H9 (cell line): Measurements from ENCODE around the gene LCE5A. TPM values are rescaled to one million over a fixed set of nuclear protein-coding genes. Genes with fewer than 3 reads are reported as not detected.

Experiments
- DNase-seq: peaks from one replicate; pipeline ENCODE4 v3.0.0-alpha.2; 2017
- H2AFZ ChIP-seq: one replicate; pipeline ENCODE4 v1.6.1; 2013; ENCODE audit warnings: mild to moderate bottlenecking, low read length, control low read depth, moderate library complexity
- H2AK5ac ChIP-seq: 2 replicates; pipeline ENCODE4 v1.6.1; 2013; ENCODE audit warnings: low read length, control low read depth, mixed read lengths; ENCODE audit not compliant: insufficient read length
- H2BK120ac ChIP-seq: one replicate; pipeline ENCODE4 v1.6.1; 2013; ENCODE audit warnings: low read depth, mild to moderate bottlenecking, low read length, control low read depth, inconsistent platforms; ENCODE audit not compliant: poor library complexity, severe bottlenecking
- H2BK12ac ChIP-seq: 2 replicates; pipeline ENCODE4 v1.6.1; 2013; ENCODE audit warnings: low read length, control low read depth, mixed read lengths, low read depth; ENCODE audit not compliant: insufficient read length
- H2BK15ac ChIP-seq: 2 replicates; pipeline ENCODE4 v1.6.1; 2013; ENCODE audit warnings: low read depth, low read length, control low read depth
- H2BK20ac ChIP-seq: one replicate; pipeline ENCODE4 v1.6.1; 2013; ENCODE audit warnings: low read depth, mild to moderate bottlenecking, low read length, control low read depth, inconsistent platforms; ENCODE audit not compliant: poor library complexity, severe bottlenecking
- H2BK5ac ChIP-seq: 2 replicates; pipeline ENCODE4 v1.6.1; 2013; ENCODE audit warnings: low read length, control low read depth, mixed read lengths; ENCODE audit not compliant: insufficient read length
- H3K14ac ChIP-seq: 2 replicates; pipeline ENCODE4 v1.6.1; 2013; ENCODE audit warnings: low read length, control low read depth; ENCODE audit not compliant: insufficient read depth
- H3K18ac ChIP-seq: 2 replicates; pipeline ENCODE4 v1.6.1; 2013; ENCODE audit warnings: low read depth, mild to moderate bottlenecking, mixed read lengths, low read length, control low read depth; ENCODE audit not compliant: insufficient read length
- H3K23ac ChIP-seq: 2 replicates; pipeline ENCODE4 v1.6.1; 2013; ENCODE audit warnings: low read length, control low read depth, mixed read lengths, low read depth; ENCODE audit not compliant: insufficient read length
- H3K23me2 ChIP-seq: 2 replicates; pipeline ENCODE4 v1.6.1; 2013; ENCODE audit warnings: low read depth, mild to moderate bottlenecking, mixed read lengths, low read length, control low read depth; ENCODE audit not compliant: insufficient read length, poor library complexity, severe bottlenecking
- H3K27ac ChIP-seq: 2 replicates; pipeline ENCODE4 v1.5.1; 2013; ENCODE audit warnings: low read length, control low read depth, mixed read lengths, low read depth; ENCODE audit not compliant: insufficient read length
- H3K27me3 ChIP-seq: 2 replicates; pipeline ENCODE4 v1.6.1; 2013; ENCODE audit warnings: low read length, control low read depth, inconsistent platforms; ENCODE audit not compliant: insufficient read depth
- H3K4ac ChIP-seq: 2 replicates; pipeline ENCODE4 v1.6.1; 2013; ENCODE audit warnings: low read depth, mild to moderate bottlenecking, control low read depth, inconsistent platforms, low read length, moderate library complexity
- H3K4me1 ChIP-seq: 2 replicates; pipeline ENCODE4 v1.6.1; 2013; ENCODE audit warnings: low read length, control low read depth, inconsistent platforms; ENCODE audit not compliant: insufficient read depth
- H3K4me2 ChIP-seq: 2 replicates; pipeline ENCODE4 v1.6.1; 2013; ENCODE audit warnings: low read length, control low read depth, mixed read lengths; ENCODE audit not compliant: insufficient read length, insufficient read depth
- H3K56ac ChIP-seq: 2 replicates; pipeline ENCODE4 v1.6.1; 2013; ENCODE audit warnings: low read depth, mild to moderate bottlenecking, mixed read lengths, low read length, control low read depth; ENCODE audit not compliant: insufficient read length
- H3K79me1 ChIP-seq: 2 replicates; pipeline ENCODE4 v1.6.1; 2013; ENCODE audit warnings: low read depth, mild to moderate bottlenecking, moderate library complexity, low read length, control low read depth, inconsistent platforms; ENCODE audit not compliant: insufficient read depth, poor library complexity, severe bottlenecking
- H3K79me2 ChIP-seq: 2 replicates; pipeline ENCODE4 v1.6.1; 2013; ENCODE audit warnings: low read length, control low read depth, inconsistent platforms; ENCODE audit not compliant: insufficient read depth
- H3K9ac ChIP-seq: 2 replicates; pipeline ENCODE4 v1.6.1; 2013; ENCODE audit warnings: low read length, control low read depth, mixed read lengths; ENCODE audit not compliant: insufficient read length; ENCODE audit errors: extremely low read depth
- H3K9me3 ChIP-seq: one replicate; pipeline ENCODE4 v1.6.1; 2013; ENCODE audit warnings: low read depth, low read length, inconsistent platforms; ENCODE audit not compliant: control insufficient read depth
- H3T11ph ChIP-seq: one replicate; pipeline ENCODE4 v1.6.1; 2013; ENCODE audit warnings: mild to moderate bottlenecking, low read length, control low read depth, inconsistent platforms
- H4K20me1 ChIP-seq: one replicate; pipeline ENCODE4 v1.6.1; 2013; ENCODE audit not compliant: control insufficient read depth, insufficient read length, insufficient read depth
- H4K5ac ChIP-seq: 2 replicates; pipeline ENCODE4 v1.6.1; 2013; ENCODE audit warnings: low read depth, mild to moderate bottlenecking, mixed read lengths, low read length, control low read depth; ENCODE audit not compliant: insufficient read length
- H4K8ac ChIP-seq: replicated peaks from 2 replicates; pipeline ENCODE4 v1.6.1; 2013; ENCODE audit warnings: low read length, control low read depth, mixed read lengths, low read depth; ENCODE audit not compliant: insufficient read length
- H4K91ac ChIP-seq: 2 replicates; pipeline ENCODE4 v1.6.1; 2013; ENCODE audit warnings: low read depth, mild to moderate bottlenecking, moderate library complexity, mixed read lengths, low read length, control low read depth; ENCODE audit not compliant: insufficient read length
- H3K27ac Mint-ChIP-seq, 3 experiments: 2 replicates in 2 of 3; 3 replicates in 1 of 3; pipeline ENCODE4 v1.8.0; 2020 to 2021; ENCODE audit warnings: mixed read lengths in 3 of 3, mild to moderate bottlenecking in 1 of 3, moderate library complexity in 1 of 3
- H3K27me3 Mint-ChIP-seq: 2 replicates; pipeline ENCODE4 v1.8.0; 2021; ENCODE audit warnings: low read depth, mild to moderate bottlenecking, moderate library complexity, mixed read lengths
- H3K36me3 Mint-ChIP-seq, 3 experiments: 2 replicates in 2 of 3; 3 replicates in 1 of 3; pipeline ENCODE4 v1.8.0; 2020 to 2021; ENCODE audit warnings: low read depth in 3 of 3, mixed read lengths in 3 of 3; ENCODE audit not compliant: insufficient read depth in 1 of 3
- H3K4me1 Mint-ChIP-seq, 2 experiments: 2 replicates each; pipeline ENCODE4 v1.8.0; 2020; ENCODE audit warnings: mixed read lengths in 2 of 2
- H3K4me3 Mint-ChIP-seq, 2 experiments: 2 replicates in 1 of 2; 3 replicates in 1 of 2; pipeline ENCODE4 v1.8.0; 2020 to 2021; ENCODE audit warnings: mild to moderate bottlenecking in 2 of 2, mixed read lengths in 2 of 2, moderate library complexity in 1 of 2
- H3K9me3 Mint-ChIP-seq, 2 experiments: 2 replicates in 1 of 2; 3 replicates in 1 of 2; pipeline ENCODE4 v1.8.0; 2020; ENCODE audit warnings: mild to moderate bottlenecking in 2 of 2, mixed read lengths in 2 of 2, moderate library complexity in 1 of 2
- WGBS: extraction: QIAGEN DNeasy Blood & Tissue Kit; methylation state at CpG from one replicate; pipeline ENCODE4 v1.1.7; 2013; ENCODE audit warnings: missing lambda C conversion rate, low lambda C conversion rate, mixed read lengths; ENCODE audit not compliant: insufficient read length; ENCODE audit errors: extremely low coverage; 5-methylcytosine and 5-hydroxymethylcytosine counted together
- total RNA-seq: library from RNA; stranded (reverse); gene quantifications from 2 replicates; pipeline ENCODE4 v1.2.1, GENCODE V29; 2021
- TF ChIP-seq, protein P1 (sequence below): fragments of 200-600 bp; sonication (generic); conservative IDR thresholded peaks from 3 replicates; pipeline ENCODE4 v1.8.0; 2021; ENCODE audit warnings: antibody characterized with exemption, mild to moderate bottlenecking

The LCE5A gene
- total RNA-seq, 1 experiment from 2014 or later = not detected

DNA sequence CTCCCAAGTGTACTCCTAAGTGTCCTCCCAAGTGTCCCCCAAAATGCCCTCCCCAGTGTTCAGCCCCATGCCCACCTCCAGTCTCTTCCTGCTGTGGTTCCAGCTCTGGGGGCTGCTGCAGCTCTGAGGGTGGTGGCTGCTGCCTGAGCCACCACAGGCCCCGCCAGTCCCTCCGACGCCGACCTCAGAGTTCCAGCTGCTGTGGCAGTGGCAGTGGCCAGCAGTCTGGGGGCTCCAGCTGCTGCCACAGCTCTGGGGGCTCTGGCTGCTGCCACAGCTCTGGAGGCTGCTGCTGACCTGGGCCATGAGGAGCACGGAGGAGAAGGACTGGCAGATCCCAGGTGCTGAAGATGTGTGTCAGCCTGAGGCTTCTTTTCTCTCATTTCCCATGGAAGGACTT lies 993 bp downstream of the LCE5A start:
- no peak overlapping the region for H2AK5ac ChIP-seq
- H3K4ac ChIP-seq = no peak overlapping the region
- no peak overlapping the region for H2BK15ac ChIP-seq
- no peak overlapping the region for H3K4me3 Mint-ChIP-seq
- H3K9me3 ChIP-seq = peaks cover 95% of the 10 kb centered on the region
- H3K56ac ChIP-seq = no peak overlapping the region
- H2BK12ac ChIP-seq = no peak overlapping the region
- H3K4me2 ChIP-seq = no peak overlapping the region
- no peak overlapping the region for H3K9ac ChIP-seq
- no peaks in the 10 kb centered on the region for H3K79me1 ChIP-seq
- peaks cover 93 to 99% of the 10 kb centered on the region in 2 experiments for H3K9me3 Mint-ChIP-seq
- H2BK20ac ChIP-seq = no peak overlapping the region
- no peak overlapping the region for H3K27ac ChIP-seq
- H3T11ph ChIP-seq = no peak overlapping the region
- H2BK120ac ChIP-seq = no peak overlapping the region
- H3K14ac ChIP-seq = no peak overlapping the region
- no peaks in the 10 kb centered on the region for H3K23me2 ChIP-seq
- H3K4me1 Mint-ChIP-seq = no peaks in the 10 kb centered on the region
- no peak overlapping the region for H3K23ac ChIP-seq
- no CpG with 5 or more reads among the region's 5 CpGs for WGBS
- H3K27me3 Mint-ChIP-seq = peaks cover 2% of the 10 kb centered on the region
- H4K5ac ChIP-seq = no peak overlapping the region
- no peaks in the 10 kb centered on the region for H3K4me1 ChIP-seq
- H2AFZ ChIP-seq = no peak overlapping the region
- no peak overlapping the region for H3K18ac ChIP-seq
- H4K91ac ChIP-seq = no peak overlapping the region
- H3K36me3 Mint-ChIP-seq = peaks cover 8 to 40% (median 9%) of the 10 kb centered on the region in 3 experiments
- no peaks in the 10 kb centered on the region for H3K79me2 ChIP-seq
- no peak for DNase-seq
- no peaks in the 10 kb centered on the region for H3K27me3 ChIP-seq
- no peaks in the 10 kb centered on the region for H4K20me1 ChIP-seq
- no peak overlapping the region for H4K8ac ChIP-seq
- TF ChIP-seq, protein P1, sequence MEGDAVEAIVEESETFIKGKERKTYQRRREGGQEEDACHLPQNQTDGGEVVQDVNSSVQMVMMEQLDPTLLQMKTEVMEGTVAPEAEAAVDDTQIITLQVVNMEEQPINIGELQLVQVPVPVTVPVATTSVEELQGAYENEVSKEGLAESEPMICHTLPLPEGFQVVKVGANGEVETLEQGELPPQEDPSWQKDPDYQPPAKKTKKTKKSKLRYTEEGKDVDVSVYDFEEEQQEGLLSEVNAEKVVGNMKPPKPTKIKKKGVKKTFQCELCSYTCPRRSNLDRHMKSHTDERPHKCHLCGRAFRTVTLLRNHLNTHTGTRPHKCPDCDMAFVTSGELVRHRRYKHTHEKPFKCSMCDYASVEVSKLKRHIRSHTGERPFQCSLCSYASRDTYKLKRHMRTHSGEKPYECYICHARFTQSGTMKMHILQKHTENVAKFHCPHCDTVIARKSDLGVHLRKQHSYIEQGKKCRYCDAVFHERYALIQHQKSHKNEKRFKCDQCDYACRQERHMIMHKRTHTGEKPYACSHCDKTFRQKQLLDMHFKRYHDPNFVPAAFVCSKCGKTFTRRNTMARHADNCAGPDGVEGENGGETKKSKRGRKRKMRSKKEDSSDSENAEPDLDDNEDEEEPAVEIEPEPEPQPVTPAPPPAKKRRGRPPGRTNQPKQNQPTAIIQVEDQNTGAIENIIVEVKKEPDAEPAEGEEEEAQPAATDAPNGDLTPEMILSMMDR = no peak
- no peak overlapping the region for H3K27ac Mint-ChIP-seq
- no peak overlapping the region for H2BK5ac ChIP-seq
